Measurements from ENCODE around the gene RSU1. TPM values are rescaled to one million over a fixed set of nuclear protein-coding genes. Genes with fewer than 3 reads are reported as not detected.

RSU1 gene
- total RNA-seq, 1 donor: 155 TPM

- H3K4me3 ChIP-seq (ENCODE audit: low read depth, low read length): no peak overlapping the region
These were observed 173.1 kb downstream of the RSU1 start for GRCh38 chr10:16644146-16644545.

GRCh38 chr10:16643502-16643901 lies 173.7 kb downstream of the RSU1 start:
- no peak for DNase-seq (ENCODE audit: low read depth)
- H3K4me3 ChIP-seq (ENCODE audit: low read depth, low read length): no peak overlapping the region
- TF ChIP-seq CTCF (IDR thresholded peaks at IDR 0.05; ENCODE audit: insufficient read depth, low read length): no peak

More at GRCh38 chr10:16644146-16644545, 173.1 kb downstream of the RSU1 start:
- no peak for TF ChIP-seq CTCF (IDR thresholded peaks at IDR 0.05; ENCODE audit: insufficient read depth, low read length)
- DNase-seq (ENCODE audit: low read depth): peak; percentile 9

GRCh38 chr10:16640153-16640552 lies 177.1 kb downstream of the RSU1 start:
- DNase-seq (ENCODE audit: low read depth): no peak
- H3K4me3 ChIP-seq (ENCODE audit: low read depth, low read length): no peak overlapping the region
- TF ChIP-seq CTCF (IDR thresholded peaks at IDR 0.05; ENCODE audit: insufficient read depth, low read length): no peak

GRCh38 chr10:16639471-16639870 lies 177.8 kb downstream of the RSU1 start:
- no peak for DNase-seq (ENCODE audit: low read depth)
- H3K4me3 ChIP-seq (ENCODE audit: low read depth, low read length): no peak overlapping the region
- no peak for TF ChIP-seq CTCF (IDR thresholded peaks at IDR 0.05; ENCODE audit: insufficient read depth, low read length)

GRCh38 chr10:16632996-16633395 lies 184.2 kb downstream of the RSU1 start:
- no peak for TF ChIP-seq CTCF (IDR thresholded peaks at IDR 0.05; ENCODE audit: insufficient read depth, low read length)
- no peak for DNase-seq (ENCODE audit: low read depth)
- H3K4me3 ChIP-seq (ENCODE audit: low read depth, low read length): no peak overlapping the region

- no peak for TF ChIP-seq CTCF (IDR thresholded peaks at IDR 0.05; ENCODE audit: insufficient read depth, low read length)
- no peak overlapping the region for H3K4me3 ChIP-seq (ENCODE audit: low read depth, low read length)
- DNase-seq (ENCODE audit: low read depth): no peak
These were observed 190.5 kb downstream of the RSU1 start for GRCh38 chr10:16626697-16627096.

GRCh38 chr10:16612981-16613355 lies 204.3 kb downstream of the RSU1 start:
- H3K4me3 ChIP-seq (ENCODE audit: low read depth, low read length): no peak overlapping the region
- TF ChIP-seq CTCF (IDR thresholded peaks at IDR 0.05; ENCODE audit: insufficient read depth, low read length): no peak
- DNase-seq (ENCODE audit: low read depth): no peak

Data from fibroblast of the aortic adventitia (primary cell).